Breast epithelium (tissue), 4 donors: ENCODE results near the gene YEATS4. TPM values are rescaled to one million over a fixed set of nuclear protein-coding genes. Genes with fewer than 3 reads are reported as not detected.
A peak's percentile ranks its signal among the peaks of the same experiment; 100 is the strongest.

ENCODE experiments used
- DNase-seq, 2 donors: peaks; one replicate each; pipeline ENCODE4 v3.0.0-alpha.2; 2019; ENCODE audit warnings: low spot score in 2 of 2
- H3K27ac ChIP-seq, 2 donors: fragments of 200-600 bp; sonication (generic) in 1 of 2; one replicate each; pipeline ENCODE4 v1.5.1; 2016 to 2019; ENCODE audit warnings: mild to moderate bottlenecking in 1 of 2
- H3K27me3 ChIP-seq, 2 donors: fragments of 200-600 bp; sonication (generic) in 1 of 2; one replicate each; pipeline versions ENCODE4 v1.5.1 to v1.6.0; 2017 to 2019; ENCODE audit warnings: control low read depth in 1 of 2, mild to moderate bottlenecking in 1 of 2
- H3K36me3 ChIP-seq: fragments of 200-600 bp; one replicate; pipeline ENCODE4 v1.5.1; 2019
- H3K4me1 ChIP-seq, 2 donors: fragments of 200-600 bp; sonication (generic); one replicate each; pipeline ENCODE4 v1.5.1; 2016 to 2019; ENCODE audit warnings: control low read depth in 1 of 2
- H3K4me3 ChIP-seq, 3 donors: fragments of 200-600 bp; sonication (generic); 1 replicate in 2 of 3; 2 replicates in 1 of 3; pipeline ENCODE4 v1.5.1; 2016 to 2019; ENCODE audit warnings: mild to moderate bottlenecking in 3 of 3, moderate library complexity in 2 of 3
- H3K9me3 ChIP-seq, 2 donors: fragments of 200-600 bp; sonication (generic) in 1 of 2; one replicate each; pipeline ENCODE4 v1.5.1; 2016 to 2019; ENCODE audit warnings: control low read depth in 1 of 2
- POLR2A ChIP-seq: fragments of 450-650 bp; IDR thresholded peaks from one replicate; pipeline ENCODE4 v1.6.1; 2016; ENCODE audit warnings: antibody characterized with exemption, mild to moderate bottlenecking, moderate library complexity
- POLR2AphosphoS5 ChIP-seq, 3 donors: sonication (generic); formaldehyde crosslinking; IDR thresholded peaks; one replicate each; pipeline ENCODE4 v1.6.1; 2017; ENCODE audit warnings: antibody characterized with exemption in 3 of 3
- intact Hi-C: fragments of 100-400 bp; cut with DNase I; formaldehyde crosslinking; loops from one replicate; pipeline ENCODE4 v1.15.1; 2023; ENCODE audit warnings: low total_unique reads
- total RNA-seq, 3 donors: library from RNA; depleted of rRNA; stranded (reverse); fragments of >200 nt; gene quantifications; one replicate each; pipeline ENCODE4 v1.1.0, GENCODE V29; 2016
- TF ChIP-seq, protein P1 (sequence below), 3 donors: fragments of 450-650 bp; IDR thresholded peaks; one replicate each; pipeline ENCODE4 v1.5.1; 2016 to 2017; ENCODE audit warnings: antibody characterized with exemption in 3 of 3, mild to moderate bottlenecking in 3 of 3, moderate library complexity in 3 of 3

Gene YEATS4
- total RNA-seq, 3 donors from 2014 or later: 13.8 to 23.0 (median 16.1) TPM

DNA sequence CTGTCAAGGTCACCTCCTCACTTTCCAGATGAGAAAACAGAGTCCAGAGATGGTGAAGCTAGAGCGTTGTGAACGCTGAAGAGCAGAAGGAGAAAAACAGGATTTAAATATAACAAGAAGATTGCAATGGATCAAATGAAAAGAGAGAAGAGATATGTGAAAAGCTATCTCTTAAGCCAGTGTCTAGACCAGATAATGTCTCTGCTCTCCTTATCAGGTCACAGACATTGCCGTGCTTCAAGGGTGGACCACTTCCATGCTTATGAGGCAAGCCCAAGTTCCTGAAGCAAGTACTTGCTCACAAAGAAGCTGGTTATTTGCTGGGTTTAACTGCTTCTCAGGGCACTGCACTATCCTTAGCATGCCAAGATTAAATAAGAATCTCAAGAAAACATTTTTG, 79.0 kb downstream of the YEATS4 start:
- DNase-seq: no peak
- H3K9me3 ChIP-seq: no peaks in the 10 kb centered on the region
- no peak for TF ChIP-seq POLR2AphosphoS5 (IDR thresholded peaks at IDR 0.05)
- TF ChIP-seq, protein P1, sequence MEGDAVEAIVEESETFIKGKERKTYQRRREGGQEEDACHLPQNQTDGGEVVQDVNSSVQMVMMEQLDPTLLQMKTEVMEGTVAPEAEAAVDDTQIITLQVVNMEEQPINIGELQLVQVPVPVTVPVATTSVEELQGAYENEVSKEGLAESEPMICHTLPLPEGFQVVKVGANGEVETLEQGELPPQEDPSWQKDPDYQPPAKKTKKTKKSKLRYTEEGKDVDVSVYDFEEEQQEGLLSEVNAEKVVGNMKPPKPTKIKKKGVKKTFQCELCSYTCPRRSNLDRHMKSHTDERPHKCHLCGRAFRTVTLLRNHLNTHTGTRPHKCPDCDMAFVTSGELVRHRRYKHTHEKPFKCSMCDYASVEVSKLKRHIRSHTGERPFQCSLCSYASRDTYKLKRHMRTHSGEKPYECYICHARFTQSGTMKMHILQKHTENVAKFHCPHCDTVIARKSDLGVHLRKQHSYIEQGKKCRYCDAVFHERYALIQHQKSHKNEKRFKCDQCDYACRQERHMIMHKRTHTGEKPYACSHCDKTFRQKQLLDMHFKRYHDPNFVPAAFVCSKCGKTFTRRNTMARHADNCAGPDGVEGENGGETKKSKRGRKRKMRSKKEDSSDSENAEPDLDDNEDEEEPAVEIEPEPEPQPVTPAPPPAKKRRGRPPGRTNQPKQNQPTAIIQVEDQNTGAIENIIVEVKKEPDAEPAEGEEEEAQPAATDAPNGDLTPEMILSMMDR (IDR thresholded peaks at IDR 0.05): no peak
- TF ChIP-seq POLR2A: no peak

DNA sequence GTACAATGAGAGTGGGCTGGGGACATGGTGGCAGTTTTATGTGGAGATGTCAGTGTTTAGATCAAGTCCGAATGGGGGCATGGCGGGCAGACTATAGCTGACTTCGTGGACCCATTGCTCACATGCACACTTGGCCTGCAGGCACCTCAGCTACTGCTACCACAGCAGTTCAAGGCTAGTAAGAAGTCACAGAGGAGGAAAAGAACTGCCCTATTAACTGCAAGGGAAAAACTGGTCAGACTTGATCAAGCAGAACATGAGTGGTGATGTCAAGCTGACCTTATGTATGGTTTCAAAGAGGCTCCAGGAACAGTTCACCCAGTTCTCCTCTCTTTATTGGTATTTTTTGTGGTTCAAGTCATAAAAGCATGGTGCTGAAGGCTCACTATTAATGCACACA, 80.5 kb downstream of the YEATS4 start:
- Histone ChIP-seq H3K36me3 (no peaks in the 10 kb centered on the region), H3K4me3 (no peak overlapping the region), H3K27ac (peak overlapping the region; percentile 8 to 30), H3K4me1 (no peaks in the 10 kb centered on the region), H3K9me3 (no peaks in the 10 kb centered on the region), H3K27me3 (no peaks in the 10 kb centered on the region)
- TF ChIP-seq, protein P1 (IDR thresholded peaks at IDR 0.05): no peak
- TF ChIP-seq POLR2AphosphoS5 (IDR thresholded peaks at IDR 0.05): no peak
- no peak for TF ChIP-seq POLR2A
- no peak for DNase-seq
- intact Hi-C loops: no loop called here

More for the DNA sequence above, 79.0 kb downstream of the YEATS4 start:
- Histone ChIP-seq H3K27me3 (no peaks in the 10 kb centered on the region), H3K4me1 (no peaks in the 10 kb centered on the region), H3K36me3 (no peaks in the 10 kb centered on the region), H3K27ac (no peak overlapping the region), H3K4me3 (no peak overlapping the region)
- intact Hi-C loops: no loop called here

Other genes with a start within 250 kb of the YEATS4 start
- 10 to 100 TPM; 29.9 to 59.3 (median 41.3) TPM for gene CPSF6, start 120.2 kb upstream of the YEATS4 start, total RNA-seq
- gene LYZ, start 11.4 kb upstream of the YEATS4 start, total RNA-seq: 10 to 100 TPM; 13.4 to 99.9 (median 57.1) TPM
- gene FRS2, start 110.6 kb downstream of the YEATS4 start, total RNA-seq: 100 to 1,000 TPM in 1 of 3 donors, 10 to 100 TPM in 2; 54.9 to 125 (median 72.4) TPM
- gene CCT2, start 225.7 kb downstream of the YEATS4 start, total RNA-seq: 100 to 1,000 TPM in 2 of 3 donors, 10 to 100 TPM in 1; 80.2 to 126 (median 123) TPM